ENCODE measurements around the gene SLC35D3. TPM values are rescaled to one million over a fixed set of nuclear protein-coding genes. Genes with fewer than 3 reads are reported as not detected.
A peak's percentile ranks its signal among the peaks of the same experiment; 100 is the strongest.

The SLC35D3 gene
- total and polyA plus RNA-seq, 2 experiments from 2014 or later, result 2.4 to 3.8 TPM

- Histone ChIP-seq H3K27me3 (peaks cover 71% of the 10 kb centered on the region), H3K27ac (no peak overlapping the region), H3K4me3 (peak overlapping the region; percentile 50), H3K36me3 (no peaks in the 10 kb centered on the region), H3K4me1 (ENCODE audit: low read depth) (no peaks in the 10 kb centered on the region), H3K9me3 (ENCODE audit: low read depth) (no peaks in the 10 kb centered on the region)
- peak in 1 of 2 donors; percentile 25 for DNase-seq (ENCODE audit: low read depth in 1 of 2, low spot score in 1 of 2)
- no peak for TF ChIP-seq CTCF (IDR thresholded peaks at IDR 0.05; ENCODE audit: low read depth, low read length)
These were observed 1.9 kb upstream of the SLC35D3 start for GRCh38 chr6:136920216-136920615.

GRCh38 chr6:136920671-136921380 lies 1.3 kb upstream of the SLC35D3 start:
- no peak for TF ChIP-seq CTCF (IDR thresholded peaks at IDR 0.05; ENCODE audit: low read depth, low read length)
- peak; percentile 10 to 21 for DNase-seq (ENCODE audit: low read depth in 1 of 2, low spot score in 1 of 2)
- H3K9me3 ChIP-seq (ENCODE audit: low read depth), result no peaks in the 10 kb centered on the region
- no peaks in the 10 kb centered on the region for H3K4me1 ChIP-seq (ENCODE audit: low read depth)
- H3K4me3 ChIP-seq, result peak overlapping the region; percentile 50
- H3K36me3 ChIP-seq, result no peaks in the 10 kb centered on the region
- H3K27me3 ChIP-seq, result peaks cover 77% of the 10 kb centered on the region
- no peak overlapping the region for H3K27ac ChIP-seq

DNA sequence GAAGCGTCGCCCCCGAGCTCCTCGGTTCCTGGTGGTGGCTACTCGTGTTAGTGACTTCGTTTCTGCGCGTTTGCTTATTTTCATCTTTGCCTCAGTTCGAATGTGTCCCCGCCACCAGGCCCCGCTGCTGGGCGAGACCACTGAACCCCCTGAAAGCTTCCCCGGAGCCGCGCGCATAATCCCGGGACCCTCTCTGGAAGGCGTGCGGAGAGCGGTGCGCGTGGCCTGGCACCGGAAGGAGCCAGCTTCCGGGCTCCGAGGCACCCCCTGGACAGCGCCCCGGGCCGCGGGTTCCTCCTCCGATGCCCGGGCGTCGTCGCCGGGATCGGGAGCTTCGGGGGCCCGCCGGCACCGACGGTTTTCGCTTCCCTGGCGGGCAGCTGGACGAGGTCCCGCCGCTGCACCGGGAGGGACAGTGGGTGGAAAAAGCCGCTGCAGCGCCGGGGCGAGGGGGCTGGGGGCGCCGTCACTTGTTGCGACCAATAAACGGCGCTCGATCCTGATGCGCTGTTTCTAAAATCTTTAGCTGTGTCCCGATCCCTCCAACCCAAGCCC lies 643 bp upstream of the SLC35D3 start:
- peak in 1 of 2 donors; percentile 52 for DNase-seq (ENCODE audit: low read depth in 1 of 2, low spot score in 1 of 2)
- Histone ChIP-seq H3K36me3 (no peaks in the 10 kb centered on the region), H3K4me3 (peak overlapping the region; percentile 50), H3K27ac (no peak overlapping the region), H3K9me3 (ENCODE audit: low read depth) (no peaks in the 10 kb centered on the region), H3K4me1 (ENCODE audit: low read depth) (no peaks in the 10 kb centered on the region), H3K27me3 (peaks cover 81% of the 10 kb centered on the region)
- no peak for TF ChIP-seq CTCF (IDR thresholded peaks at IDR 0.05; ENCODE audit: low read depth, low read length)

DNA sequence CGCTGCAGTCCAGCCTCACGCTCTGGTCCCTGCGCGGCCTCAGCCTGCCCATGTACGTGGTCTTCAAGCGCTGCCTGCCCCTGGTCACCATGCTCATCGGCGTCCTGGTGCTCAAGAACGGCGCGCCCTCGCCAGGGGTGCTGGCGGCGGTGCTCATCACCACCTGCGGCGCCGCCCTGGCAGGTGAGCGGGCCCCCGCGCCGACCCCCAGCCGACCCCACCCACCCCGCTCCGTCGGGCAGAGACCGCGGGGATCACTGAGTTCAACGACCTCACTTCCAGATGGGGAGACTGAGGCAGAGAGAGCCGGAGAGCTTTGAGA lies 545 bp downstream of the SLC35D3 start:
- H3K4me3 ChIP-seq, result peak overlapping the region; percentile 50
- H3K4me1 ChIP-seq (ENCODE audit: low read depth), result no peaks in the 10 kb centered on the region
- no peaks in the 10 kb centered on the region for H3K9me3 ChIP-seq (ENCODE audit: low read depth)
- no peak for DNase-seq (ENCODE audit: low read depth in 1 of 2, low spot score in 1 of 2)
- H3K36me3 ChIP-seq, result no peaks in the 10 kb centered on the region
- TF ChIP-seq CTCF (IDR thresholded peaks at IDR 0.05; ENCODE audit: low read depth, low read length), result no peak
- peaks cover 81% of the 10 kb centered on the region for H3K27me3 ChIP-seq
- no peak overlapping the region for H3K27ac ChIP-seq

GRCh38 chr6:136923116-136923953 lies 1.2 kb downstream of the SLC35D3 start:
- DNase-seq (ENCODE audit: low read depth in 1 of 2, low spot score in 1 of 2), result no peak
- H3K4me3 ChIP-seq, result no peak overlapping the region

More at GRCh38 chr6:136923116-136923953, 1.2 kb downstream of the SLC35D3 start:
- H3K27ac ChIP-seq, result no peak overlapping the region
- no peaks in the 10 kb centered on the region for H3K36me3 ChIP-seq
- TF ChIP-seq CTCF (IDR thresholded peaks at IDR 0.05; ENCODE audit: low read depth, low read length), result no peak
- no peaks in the 10 kb centered on the region for H3K9me3 ChIP-seq (ENCODE audit: low read depth)
- peaks cover 79% of the 10 kb centered on the region for H3K27me3 ChIP-seq
- no peaks in the 10 kb centered on the region for H3K4me1 ChIP-seq (ENCODE audit: low read depth)

All from cardiac muscle cell (in vitro differentiated cells and primary cell).